Panc1 (cell line): ENCODE data around the gene POU3F2.

Experiments
- CTCF ChIP-seq: fragments of 450-650 bp; IDR thresholded peaks from 2 replicates; pipeline ENCODE4 v1.5.1; 2017; ENCODE audit warnings: mild to moderate bottlenecking
- POLR2AphosphoS5 ChIP-seq: IDR thresholded peaks from 2 replicates; pipeline ENCODE4 v1.6.1; 2012; ENCODE audit warnings: mild to moderate bottlenecking, low read depth, low read length, moderate library complexity

DNA sequence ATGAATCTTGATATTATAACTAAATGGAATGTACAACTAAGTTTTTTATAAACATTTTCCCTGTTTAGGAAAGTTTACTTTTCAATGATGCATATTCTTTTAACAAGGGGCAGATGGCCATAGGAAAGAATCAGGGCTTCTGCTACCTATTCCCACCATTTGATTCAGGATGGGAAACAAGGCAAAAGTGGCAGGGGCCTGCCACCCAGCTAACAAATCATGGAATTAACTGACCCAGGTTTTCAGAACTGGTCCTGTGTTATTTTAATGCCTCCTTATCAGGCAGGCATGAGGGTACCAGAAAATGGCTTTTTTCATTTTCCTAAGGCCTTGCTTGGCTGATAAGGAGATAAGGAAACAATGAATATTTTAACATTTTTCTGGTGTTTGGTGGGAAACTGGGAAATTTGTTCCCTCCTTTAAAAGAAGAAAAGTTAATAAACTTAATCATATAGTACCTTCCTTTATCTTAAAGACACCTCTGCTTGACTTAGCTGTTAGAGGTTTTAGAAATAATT lies 6.7 kb downstream of the POU3F2 start:
- TF ChIP-seq CTCF (no peak), POLR2AphosphoS5 (no peak)
